GM18508 (cell line): ENCODE results near the gene HTRA2.
A peak's percentile ranks its signal among the peaks of the same experiment; 100 is the strongest.

ENCODE experiments used
- ATAC-seq: cut with Tn5 transposase; IDR thresholded peaks from one replicate; pipeline ENCODE4 v1.9.1; 2021; ENCODE audit warnings: moderate number of reproducible peaks; ENCODE audit not compliant: insufficient read depth, unreplicated experiment

Gene HTRA2

GRCh38 chr2:74499940-74500577 is 29.7 kb upstream of the HTRA2 start:
- no peak for ATAC-seq

- no peak for ATAC-seq
Observed at GRCh38 chr2:74500578-74500946, 29.2 kb upstream of the HTRA2 start.

GRCh38 chr2:74501335-74502071 is 28.2 kb upstream of the HTRA2 start:
- no peak for ATAC-seq

- ATAC-seq: no peak
Observed at GRCh38 chr2:74502147-74502719, 27.5 kb upstream of the HTRA2 start.

- ATAC-seq: no peak
Observed at GRCh38 chr2:74502720-74503505, 26.8 kb upstream of the HTRA2 start.

GRCh38 chr2:74503506-74504475 is 25.9 kb upstream of the HTRA2 start:
- no peak for ATAC-seq

- ATAC-seq: no peak
Observed at GRCh38 chr2:74504591-74504990, 25.1 kb upstream of the HTRA2 start.

- no peak for ATAC-seq
Observed at GRCh38 chr2:74505448-74506246, 24.1 kb upstream of the HTRA2 start.

- ATAC-seq: peak; percentile 79
Observed at GRCh38 chr2:74507145-74507925, 22.4 kb upstream of the HTRA2 start, which contains the start of gene PCGF1. PCGF1 (minus strand) TSS chr2:74507695; CDS start chr2:74507668, 27 bp downstream.

GRCh38 chr2:74507926-74508520 is 21.7 kb upstream of the HTRA2 start:
- ATAC-seq: no peak

- ATAC-seq: no peak
Observed at GRCh38 chr2:74510272-74510671, 19.5 kb upstream of the HTRA2 start.

GRCh38 chr2:74511104-74511989 is 18.4 kb upstream of the HTRA2 start:
- no peak for ATAC-seq

- ATAC-seq: no peak
Observed at GRCh38 chr2:74512744-74513604, 16.8 kb upstream of the HTRA2 start.

GRCh38 chr2:74513605-74514367 is 15.9 kb upstream of the HTRA2 start:
- ATAC-seq: no peak
